ENCODE data around the gene RBM4.

DNA sequence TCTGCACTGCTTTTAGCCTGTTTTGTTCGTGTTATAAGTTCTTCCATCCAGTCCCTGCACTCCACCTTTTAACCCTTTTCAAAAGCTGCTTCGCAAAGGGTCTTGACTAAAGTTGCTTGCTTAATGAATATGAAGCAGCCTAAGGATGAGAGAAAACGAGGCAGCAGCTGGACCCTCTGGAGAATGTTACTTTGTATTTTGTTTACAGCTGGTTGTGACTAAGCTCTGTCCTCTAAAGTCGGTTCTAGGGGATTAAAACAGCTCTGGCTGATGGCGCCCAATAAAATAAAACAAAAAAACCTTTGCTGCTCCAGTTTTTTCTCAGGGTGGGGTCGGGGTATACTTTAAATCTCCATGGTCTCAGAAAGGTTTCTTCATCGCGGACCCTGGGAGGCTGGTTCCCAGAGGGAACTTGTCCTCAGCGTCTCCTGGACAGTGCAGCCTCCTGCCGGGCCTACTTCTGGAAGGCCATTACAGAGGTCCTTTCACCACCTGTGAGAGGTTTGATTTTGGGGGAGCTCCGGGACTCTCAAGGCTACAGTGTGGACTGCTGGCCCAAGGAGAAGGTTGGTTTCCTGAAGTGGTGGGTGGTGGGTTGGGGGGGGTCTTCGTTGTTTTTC is 836 bp upstream of the RBM4 start:
- TF ChIP-seq CTCF (IDR thresholded peaks at IDR 0.05 in 4 of 5, conservative IDR thresholded peaks at IDR 0.05 in 1 of 5) (no peak), POLR2A (IDR thresholded peaks at IDR 0.05) (no peak)

Data from gastrocnemius medialis (tissue), 4 donors.